ENCODE data around the gene DUS2. TPM values are rescaled to one million over a fixed set of nuclear protein-coding genes. Genes with fewer than 3 reads are reported as not detected.
A peak's percentile ranks its signal among the peaks of the same experiment; 100 is the strongest.

DUS2 gene
- total and polyA plus RNA-seq, 2 of the 8 experiments (the other 6 are each of a cell fraction or from before 2014, with no cell fraction given): 17.2 to 27.0 TPM

DNA sequence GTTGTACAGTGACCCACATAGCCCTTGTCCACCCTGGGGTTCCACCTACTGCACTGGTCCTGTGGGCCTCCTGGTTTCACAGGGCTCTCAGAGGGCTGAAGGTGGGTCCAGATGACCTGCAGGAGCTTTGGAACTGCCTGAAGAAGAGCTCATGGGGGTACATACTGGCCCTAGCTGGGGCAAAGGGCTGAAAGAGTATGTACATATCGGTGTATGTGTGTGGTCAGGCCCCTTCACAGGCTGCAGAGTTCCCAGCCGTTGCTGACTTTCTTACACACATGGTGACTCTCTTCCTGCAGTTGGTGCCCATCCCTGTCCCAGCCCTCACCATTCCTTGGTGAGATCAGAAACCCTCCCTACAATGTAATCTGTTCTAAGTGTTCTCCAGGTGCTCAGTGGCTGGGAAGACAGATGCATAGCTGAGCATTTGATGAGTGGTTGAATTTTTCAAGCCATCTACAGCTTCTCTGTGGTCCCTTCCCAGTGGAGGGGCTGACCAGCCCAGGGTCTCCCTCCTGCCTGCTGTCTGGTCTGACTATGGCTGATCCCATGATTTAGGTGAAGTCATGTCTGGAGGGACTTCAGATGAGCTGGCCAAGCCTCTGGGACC, 59.6 kb downstream of the DUS2 start:
- no peak overlapping the region for H3K9ac ChIP-seq (replicated peaks in 1 of 4; ENCODE audit: extremely low read depth in 1 of 4, low read depth in 3 of 4, low read length in 3 of 4)
- peak in 1 of 2 experiments; percentile 37 for DNase-seq (ENCODE audit: low read depth in 1 of 2, low spot score in 2 of 2)
- H4K91ac ChIP-seq (replicated peaks; ENCODE audit: insufficient read length, low read length): no peak overlapping the region
- POLR2A ChIA-PET (ENCODE audit: partially characterized antibody): interaction anchor here (0.9 to 3.6 kb wide), 5 partner anchors 8 to 154 kb away, joined by 3 to 61 read pairs (median 19); partner anchors contain the start of genes DDX28, DUS2 and ESRP2
- 0 out of 2 replicates have a peak overlapping the region, but pooled peaks have one; percentile 1 for H2AK5ac ChIP-seq (ENCODE audit: low read depth, low read length)
- no peak overlapping the region for H2BK15ac ChIP-seq (ENCODE audit: low read length)
- H2BK12ac ChIP-seq (ENCODE audit: low read depth, low read length): no peak overlapping the region
- H2AFZ ChIP-seq (ENCODE audit: low read length): no peak overlapping the region
- no peak overlapping the region for H3K56ac ChIP-seq (replicated peaks; ENCODE audit: insufficient read length, low read depth, low read length)
- peaks cover 10% of the 10 kb centered on the region for H3K23me2 ChIP-seq (ENCODE audit: low read depth, low read length)
- H3K9me3 ChIP-seq (ENCODE audit: insufficient read depth in 2 of 2, low read depth in 1 of 2, low read length in 1 of 2): no peaks in the 10 kb centered on the region
- H3K18ac ChIP-seq (ENCODE audit: extremely low read depth, low read length): no peak overlapping the region
- H2BK120ac ChIP-seq (replicated peaks; ENCODE audit: low read depth, low read length): no peak overlapping the region
- no peak overlapping the region; a peak in 1 of 4 replicates for H3K4me2 ChIP-seq (ENCODE audit: insufficient read depth in 1 of 2, low read depth in 2 of 2, low read length in 2 of 2)
- peaks cover 4 to 11% (median 6%) of the 10 kb centered on the region in 4 experiments; a peak in 5 of 8 replicates for H3K36me3 ChIP-seq (ENCODE audit: control insufficient read depth in 2 of 4, insufficient read depth in 4 of 4, low read length in 3 of 4)
- no peak overlapping the region for H3K4me3 ChIP-seq (ENCODE audit: extremely low read depth in 1 of 4, insufficient read depth in 2 of 4, low read depth in 3 of 4, low read length in 4 of 4)
- no peak overlapping the region for H2BK5ac ChIP-seq (ENCODE audit: low read depth, low read length)
- peaks cover under 1 to 3% of the 10 kb centered on the region in 2 experiments for H4K20me1 ChIP-seq (replicated peaks in 1 of 2; ENCODE audit: control insufficient read depth in 1 of 2, insufficient read depth in 2 of 2, low read length in 2 of 2)
- CTCF ChIA-PET (ENCODE audit: partially characterized antibody): interaction anchor here (0.6 to 4.1 kb wide), 12 partner anchors 9 to 229 kb away, joined by 3 to 32 read pairs (median 4); no protein-coding TSS in a partner anchor
- H3K27me3 ChIP-seq (replicated peaks in 1 of 4; ENCODE audit: control insufficient read depth in 3 of 4, extremely low read depth in 1 of 4, insufficient read depth in 3 of 4, low read length in 3 of 4): no peaks in the 10 kb centered on the region
- peaks cover 0 to 21% of the 10 kb centered on the region in 2 experiments; a peak in 2 of 4 replicates for H3K79me2 ChIP-seq (ENCODE audit: control insufficient read depth in 1 of 2, insufficient read depth in 2 of 2, low read length in 2 of 2)
- peaks cover 0 to 11% (median 6%) of the 10 kb centered on the region in 4 experiments; a peak in 6 of 7 replicates for H3K4me1 ChIP-seq (replicated peaks in 1 of 4; ENCODE audit: control insufficient read depth in 3 of 4, insufficient read depth in 4 of 4, low read length in 3 of 4)
- no peak overlapping the region for H3K4ac ChIP-seq (replicated peaks; ENCODE audit: insufficient read length, low read depth, low read length)
- FAIRE-seq: no peak
- H3K79me1 ChIP-seq (ENCODE audit: low read depth, low read length): peaks cover 4% of the 10 kb centered on the region; the same call in 1 of the 2 replicates
- no peak overlapping the region for H2BK20ac ChIP-seq (ENCODE audit: low read length)
- no peak overlapping the region for H3K27ac ChIP-seq (ENCODE audit: low read depth, low read length)
- no peak overlapping the region for H4K5ac ChIP-seq (ENCODE audit: insufficient read length, low read depth, low read length)
- H3K23ac ChIP-seq (ENCODE audit: insufficient read length): no peak overlapping the region
- H4K8ac ChIP-seq (ENCODE audit: extremely low read depth, insufficient read depth, low read length): no peak overlapping the region
- WGBS, 2 experiments (ENCODE audit: extremely low coverage in 1 of 2, insufficient coverage in 1 of 2, insufficient read length in 1 of 2, insufficient replicate concordance in 2 of 2, low coverage in 1 of 2, low lambda C conversion rate in 2 of 2, missing lambda C conversion rate in 1 of 2): 94% methylated on average over 2 of the region's 2 CpGs; no CpG with 5 or more reads in 1 of the 2 experiments
- no peak overlapping the region for H3K14ac ChIP-seq (ENCODE audit: insufficient read length)
- TF ChIP-seq CTCF (IDR thresholded peaks at IDR 0.05; ENCODE audit: control extremely low read depth in 1 of 3, insufficient read depth in 1 of 3, low read depth in 1 of 3, low read length in 3 of 3) (no peak), EZH2 (IDR thresholded peaks at IDR 0.05; ENCODE audit: low read depth, low read length, severe bottlenecking) (no peak), CHD2 (IDR thresholded peaks at IDR 0.05; ENCODE audit: low read length) (no peak), KDM1A (IDR thresholded peaks at IDR 0.05; ENCODE audit: borderline replicate concordance, low read length) (no peak), HDAC2 (IDR thresholded peaks at IDR 0.05; ENCODE audit: borderline replicate concordance in 1 of 2, low read depth in 2 of 2, low read length in 2 of 2) (no peak), RXRA (IDR thresholded peaks at IDR 0.05; ENCODE audit: insufficient read depth, low read depth, low read length) (no peak), BACH1 (IDR thresholded peaks at IDR 0.05; ENCODE audit: low read length) (no peak), SP4 (IDR thresholded peaks at IDR 0.05; ENCODE audit: low read length) (no peak)
- TF ChIP-seq, protein P1, sequence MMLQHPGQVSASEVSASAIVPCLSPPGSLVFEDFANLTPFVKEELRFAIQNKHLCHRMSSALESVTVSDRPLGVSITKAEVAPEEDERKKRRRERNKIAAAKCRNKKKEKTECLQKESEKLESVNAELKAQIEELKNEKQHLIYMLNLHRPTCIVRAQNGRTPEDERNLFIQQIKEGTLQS (IDR thresholded peaks at IDR 0.05; ENCODE audit: insufficient read depth, low read depth, low read length): no peak

Data from H1 (cell line).